Left colon (tissue), 2 donors: ENCODE results near the gene PTPRS. TPM values are rescaled to one million over a fixed set of nuclear protein-coding genes. Genes with fewer than 3 reads are reported as not detected.

Experiments
- ATAC-seq: fragments of 200-7000 bp; cut with Tn5 transposase; one replicate; pipeline ENCODE4 v1.9.1; 2020; ENCODE audit warnings: mild to moderate bottlenecking, moderate library complexity
- DNase-seq, 2 donors: peaks; one replicate each; pipeline ENCODE4 v3.0.0-alpha.2; 2020
- intact Hi-C, 2 donors: fragments of 100-400 bp; cut with DNase I in 1 of 2; cut with micrococcal nuclease in 1 of 2; formaldehyde crosslinking; loops; one replicate each; pipeline versions ENCODE4 v1.11.2 to v1.14.0; 2022; cut with DNase I, micrococcal nuclease
- total RNA-seq, 2 donors: library from RNA; stranded (reverse); fragmentation: NEBNext Ultra II Directional; extraction: Animal tissue kit (Norgen Biotek cat#: 25700); gene quantifications; one replicate each; pipeline ENCODE4 v1.2.1, GENCODE V29; 2021
- donor health status: DM: no; HTN: no; CAD: no.
- donor health status: DM: yes; HTN: yes; CAD: no.

PTPRS gene
- total RNA-seq, 2 donors from 2014 or later: 11.8 to 27.6 TPM

DNA sequence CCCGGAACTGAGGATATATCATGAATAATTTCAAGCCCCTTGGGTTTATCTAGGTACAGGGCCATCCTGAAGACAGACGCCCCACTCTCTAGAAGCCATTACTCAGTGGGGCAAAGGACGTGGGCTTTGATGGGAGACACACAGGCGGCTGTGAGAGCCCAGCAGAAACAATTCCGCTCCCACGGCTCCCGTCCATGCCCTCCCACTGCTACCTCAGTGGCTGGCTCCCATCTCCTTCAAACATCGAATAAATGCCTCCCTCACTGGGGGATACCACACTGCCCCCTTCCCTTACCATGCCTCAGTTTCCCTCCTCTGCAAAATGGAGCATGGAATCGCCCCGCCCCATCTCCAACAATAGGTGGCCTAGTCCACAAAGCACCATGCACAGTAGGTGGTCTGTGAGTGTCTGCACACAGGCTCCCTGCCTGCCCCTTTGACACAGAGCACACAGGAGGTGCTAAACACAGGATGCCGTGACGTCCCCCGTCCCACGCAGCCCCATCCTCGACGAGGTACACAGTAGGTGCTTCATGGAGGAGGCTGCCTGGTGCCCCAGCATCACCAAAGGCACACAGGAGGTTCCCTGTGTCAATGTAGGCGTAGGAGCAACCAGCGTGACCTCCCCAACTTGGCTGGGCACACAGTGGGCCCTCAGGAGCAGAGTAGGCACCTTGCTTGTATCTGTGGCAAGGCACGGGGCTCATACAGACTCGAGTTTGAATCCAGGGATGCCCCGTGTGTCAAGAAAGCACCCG, 46.0 kb downstream of the PTPRS start:
- ATAC-seq (no peak), DNase-seq (no peak)
- intact Hi-C loops: no loop called here

DNA sequence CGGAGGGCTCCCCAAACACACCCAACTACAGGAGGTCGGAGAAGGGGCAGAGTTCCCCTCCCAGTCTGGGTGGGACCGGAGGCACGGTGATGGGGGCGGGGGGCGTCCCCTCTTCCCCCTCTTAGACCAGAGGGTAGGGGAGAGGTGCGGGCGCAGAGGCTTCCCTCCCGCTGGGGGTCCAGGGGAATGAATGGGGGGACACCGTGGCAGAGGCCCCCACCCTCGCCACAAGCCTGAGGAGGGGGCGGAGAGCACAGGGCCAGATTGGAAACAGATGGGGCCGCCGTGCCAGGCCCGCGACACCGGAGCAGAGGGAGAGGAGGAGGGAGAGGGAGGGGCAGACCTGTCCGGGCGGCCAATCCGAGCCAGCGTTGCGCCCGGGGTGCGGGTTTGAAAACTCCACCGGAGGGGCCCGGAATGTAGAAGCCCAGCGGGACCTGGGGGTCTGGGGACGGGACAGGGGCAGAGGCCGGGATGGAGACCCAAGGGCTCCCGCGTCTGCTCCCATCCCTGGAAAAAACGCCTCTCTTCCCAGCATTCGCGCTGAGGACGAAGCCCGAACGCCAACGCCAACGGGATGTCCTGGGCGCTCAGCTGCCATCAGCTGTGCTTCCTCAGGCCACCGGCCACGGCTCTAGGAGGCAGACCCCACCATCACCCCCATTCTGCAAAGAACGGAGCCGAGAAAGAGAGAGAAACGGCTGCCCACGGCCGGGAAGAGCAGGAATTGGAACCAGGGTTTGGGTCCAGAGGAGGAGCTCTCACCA, 46.8 kb downstream of the PTPRS start:
- DNase-seq: peak in 1 of 2 donors; percentile 21
- intact Hi-C loops: no loop called here
- ATAC-seq: peak; percentile 23

GRCh38 chr19:5292822-5293611, 47.6 kb downstream of the PTPRS start:
- peak; percentile 37 to 41 for DNase-seq
- ATAC-seq: peak; percentile 77
- intact Hi-C loops: no loop called here

DNA sequence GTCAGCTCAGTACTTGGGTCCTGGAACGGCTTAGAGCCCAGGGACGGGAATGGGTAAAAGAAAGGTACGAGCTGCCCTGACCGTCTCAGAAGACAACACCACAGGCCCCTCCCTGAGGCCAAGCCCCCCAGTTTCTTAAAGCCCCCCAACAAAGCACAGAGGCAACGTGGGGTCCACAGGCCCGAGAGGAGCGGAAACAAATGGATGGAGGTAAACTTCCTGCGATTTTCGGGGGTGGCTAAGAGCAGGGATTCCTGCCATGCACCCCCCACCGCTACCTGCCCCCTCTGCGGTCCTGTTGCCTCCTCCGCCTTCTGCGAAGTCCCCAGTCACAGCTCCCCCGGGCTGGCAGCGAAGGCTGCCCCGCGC, 48.2 kb downstream of the PTPRS start:
- intact Hi-C loops: no loop called here
- no peak for DNase-seq
- no peak for ATAC-seq

- DNase-seq: no peak
- ATAC-seq: no peak
Measured at GRCh38 chr19:5291588-5292193, 48.9 kb downstream of the PTPRS start.

More at GRCh38 chr19:5291588-5292193, 48.9 kb downstream of the PTPRS start:
- intact Hi-C loops: no loop called here

Other genes with a start within 250 kb of the PTPRS start
- not detected for gene ZNRF4, start 114.6 kb upstream of the PTPRS start, total RNA-seq
- 1 to 10 TPM; 7.2 to 7.5 TPM for gene TINCR, start 227.1 kb upstream of the PTPRS start, total RNA-seq